ELR (cell line): ENCODE data around the gene GTF2H3.
"Not testable (repeated sequence)": the region's sequence is repeated elsewhere in the genome, so short reads cannot be mapped to it uniquely, and the experiment has no call there.

Source experiments
- DNase-seq: peaks from one replicate; pipeline ENCODE4 v3.0.0-alpha.2; 2015; ENCODE audit warnings: low read depth

GTF2H3 gene

DNA sequence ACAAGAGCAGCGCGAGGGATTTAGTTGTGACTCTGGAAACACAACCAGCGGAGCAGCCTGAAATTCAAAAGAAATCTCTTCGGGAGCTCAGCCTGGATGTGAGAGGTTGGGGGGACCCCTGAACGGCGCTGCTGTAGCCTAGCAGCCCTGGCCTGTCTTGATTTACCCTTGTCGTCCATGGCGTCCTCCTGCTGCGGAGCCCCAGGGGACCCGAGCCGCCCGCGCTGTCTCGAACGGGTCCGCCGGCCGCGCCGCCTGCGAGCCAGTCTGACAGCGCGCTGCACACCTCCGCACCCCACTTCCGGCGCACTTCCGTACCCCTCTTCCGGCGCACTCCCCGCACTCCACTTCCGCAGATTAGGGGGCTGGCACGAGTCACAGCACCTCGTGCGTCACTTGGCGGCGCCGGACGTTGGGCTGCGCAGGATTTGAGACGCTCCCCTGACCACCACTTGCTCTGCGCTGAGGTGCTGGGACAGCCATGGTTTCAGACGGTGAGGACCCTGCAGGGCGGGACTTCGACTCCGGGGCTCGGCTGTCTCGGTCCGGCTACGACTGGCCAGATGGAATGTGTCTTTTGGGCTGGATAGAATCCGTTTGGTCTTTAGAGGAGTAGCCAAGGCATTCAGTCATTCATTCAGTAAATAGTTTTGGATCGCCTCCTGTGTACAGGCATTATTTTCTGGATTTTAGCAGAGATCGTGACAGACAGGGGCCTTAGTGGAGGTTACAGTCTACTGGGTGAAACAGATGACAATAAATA is at the start of gene GTF2H3, which contains the start of gene EIF2B1:
Gene GTF2H3 (plus strand): TSS at position 451 of the 763 bp plus-strand sequence. CDS start 31 bp downstream, at position 482.
Gene EIF2B1 (minus strand): TSS at position 308 of the 763 bp plus-strand sequence. CDS start 129 bp downstream, at position 179.
- DNase-seq, result peak; percentile 98

DNA sequence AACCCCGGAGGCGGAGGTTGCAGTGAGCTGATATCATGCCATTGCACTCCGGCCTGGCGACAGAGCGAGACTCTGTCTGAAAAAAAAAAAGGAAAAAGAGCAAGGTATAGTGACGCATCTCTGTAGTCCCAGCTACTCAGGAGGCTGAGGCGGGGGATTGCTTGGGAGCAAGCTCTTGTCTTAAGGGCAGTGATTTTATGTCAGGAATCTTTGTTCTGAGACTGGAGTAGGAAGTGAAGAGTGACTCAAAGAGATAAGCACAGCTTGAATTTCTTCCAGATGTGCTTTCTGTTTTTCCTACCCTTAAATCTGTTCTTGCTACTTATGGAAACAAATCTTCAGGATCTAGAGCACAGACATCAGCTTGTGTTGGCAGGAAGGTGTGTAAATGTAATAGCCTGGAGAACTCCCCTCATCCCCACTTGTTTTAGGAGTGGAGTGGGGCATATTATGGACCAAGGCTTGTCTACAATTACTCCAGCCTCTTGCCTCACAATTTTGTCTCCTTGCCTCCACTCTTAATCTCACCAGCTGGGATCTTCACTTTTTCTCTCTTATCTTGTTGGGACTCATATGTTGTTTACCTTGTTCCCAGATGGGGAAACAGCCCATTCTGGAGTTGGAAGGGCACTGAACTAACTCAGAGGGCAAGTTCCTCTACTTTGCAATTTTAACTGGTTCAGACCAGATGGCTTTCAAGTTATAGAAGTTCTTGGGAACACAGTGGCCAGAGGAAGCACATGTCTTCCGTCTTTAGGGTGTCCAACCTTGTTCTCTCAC is 41.7 kb upstream of the GTF2H3 start:
- DNase-seq, result no peak

DNA sequence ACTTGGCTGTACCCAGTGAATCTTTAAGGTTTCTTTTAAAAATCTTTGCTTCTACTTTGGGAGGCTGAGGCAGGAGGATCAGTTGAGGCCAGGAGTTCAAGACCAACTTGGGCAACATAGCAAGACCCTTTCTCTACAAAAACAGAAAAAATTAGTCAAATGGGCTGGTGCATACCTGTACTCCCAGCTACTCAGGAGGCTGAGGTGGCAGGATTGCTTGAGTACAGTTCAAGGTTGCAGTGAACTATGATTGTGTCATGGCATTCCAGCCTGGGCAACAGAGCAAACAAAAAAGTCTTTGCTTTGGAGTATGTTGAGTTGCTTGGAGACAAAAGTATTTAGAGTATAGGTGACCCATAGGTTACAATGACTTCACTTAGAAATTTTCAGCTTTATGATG is 37.9 kb upstream of the GTF2H3 start:
- DNase-seq, result no peak

DNA sequence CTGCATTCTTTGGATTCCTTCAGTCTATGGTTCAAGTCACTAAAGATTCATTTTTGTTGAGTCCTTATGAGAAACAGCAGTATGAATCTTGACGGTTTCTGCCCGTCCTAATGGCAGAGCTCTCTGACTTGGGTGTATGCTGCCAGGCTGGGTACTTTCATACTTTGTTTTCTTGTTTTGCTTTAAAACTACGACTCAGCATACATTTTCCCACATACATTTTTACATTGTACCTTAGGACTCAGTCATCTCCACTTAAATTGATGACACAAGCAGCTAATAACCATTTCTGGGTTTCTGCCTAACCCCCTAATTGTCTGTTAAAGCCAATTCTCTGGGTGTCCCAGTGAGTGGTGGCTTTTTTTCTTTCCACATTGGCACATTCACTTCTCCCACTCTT is 36.5 kb upstream of the GTF2H3 start:
- DNase-seq, result no peak

DNA sequence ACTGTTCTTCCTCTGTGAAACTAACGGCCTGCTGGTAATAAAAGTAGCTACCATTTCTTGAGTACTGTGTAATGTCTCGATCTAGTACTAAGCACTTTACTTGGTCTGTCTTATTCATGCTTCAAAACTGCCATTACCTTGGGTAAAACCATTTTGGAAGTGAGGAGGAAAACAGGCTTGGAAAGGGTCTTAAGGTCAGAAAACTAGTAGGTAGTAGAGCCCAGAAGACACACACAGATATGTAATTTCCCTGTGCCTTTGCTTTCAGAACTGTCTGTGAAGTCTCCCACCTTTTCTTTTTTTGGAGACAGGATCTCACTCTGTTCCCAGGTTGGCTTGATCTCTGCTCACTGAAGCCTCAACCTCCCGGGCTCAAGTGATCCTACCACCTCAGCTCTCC is 35.1 kb upstream of the GTF2H3 start:
- no peak for DNase-seq

DNA sequence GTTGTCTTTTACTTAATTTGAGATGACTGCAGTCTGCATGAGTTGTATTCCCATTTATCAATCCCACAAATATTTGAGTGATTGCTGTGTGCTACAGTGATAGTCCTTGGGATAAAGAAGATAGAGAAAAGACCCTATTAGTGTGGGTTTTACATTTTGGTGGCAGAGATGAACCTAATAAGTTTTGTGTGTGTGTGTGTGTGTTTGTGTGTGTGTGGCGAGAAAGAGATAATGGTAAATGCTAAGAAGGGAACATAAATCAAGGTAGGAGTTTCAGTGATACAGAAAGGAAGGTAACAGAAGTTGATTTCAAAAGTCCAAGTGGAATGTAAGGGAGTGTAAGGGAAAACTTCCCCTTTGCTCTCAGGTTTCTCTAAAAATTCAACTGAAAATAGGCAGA is 34.3 kb upstream of the GTF2H3 start:
- DNase-seq, result no peak

DNA sequence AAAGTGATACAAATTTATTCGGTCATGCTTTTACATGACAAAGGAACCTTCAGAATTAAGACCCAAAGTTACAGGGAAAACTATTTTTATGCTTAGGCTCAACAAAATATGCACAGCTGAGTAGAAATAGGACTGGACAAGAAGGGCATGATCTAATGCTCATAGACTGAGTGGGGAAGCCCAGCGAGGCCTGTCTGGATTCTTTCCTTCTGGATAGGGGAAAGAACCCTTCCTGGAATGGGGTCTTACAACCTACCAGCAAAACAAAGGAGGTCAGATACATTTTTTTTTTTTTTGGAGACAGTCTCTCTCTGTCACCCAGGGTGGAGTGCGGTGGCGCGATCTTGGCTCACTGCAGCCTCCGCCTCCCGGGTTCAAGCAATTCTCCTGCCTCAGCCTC is 33.9 kb upstream of the GTF2H3 start:
- no peak for DNase-seq

DNA sequence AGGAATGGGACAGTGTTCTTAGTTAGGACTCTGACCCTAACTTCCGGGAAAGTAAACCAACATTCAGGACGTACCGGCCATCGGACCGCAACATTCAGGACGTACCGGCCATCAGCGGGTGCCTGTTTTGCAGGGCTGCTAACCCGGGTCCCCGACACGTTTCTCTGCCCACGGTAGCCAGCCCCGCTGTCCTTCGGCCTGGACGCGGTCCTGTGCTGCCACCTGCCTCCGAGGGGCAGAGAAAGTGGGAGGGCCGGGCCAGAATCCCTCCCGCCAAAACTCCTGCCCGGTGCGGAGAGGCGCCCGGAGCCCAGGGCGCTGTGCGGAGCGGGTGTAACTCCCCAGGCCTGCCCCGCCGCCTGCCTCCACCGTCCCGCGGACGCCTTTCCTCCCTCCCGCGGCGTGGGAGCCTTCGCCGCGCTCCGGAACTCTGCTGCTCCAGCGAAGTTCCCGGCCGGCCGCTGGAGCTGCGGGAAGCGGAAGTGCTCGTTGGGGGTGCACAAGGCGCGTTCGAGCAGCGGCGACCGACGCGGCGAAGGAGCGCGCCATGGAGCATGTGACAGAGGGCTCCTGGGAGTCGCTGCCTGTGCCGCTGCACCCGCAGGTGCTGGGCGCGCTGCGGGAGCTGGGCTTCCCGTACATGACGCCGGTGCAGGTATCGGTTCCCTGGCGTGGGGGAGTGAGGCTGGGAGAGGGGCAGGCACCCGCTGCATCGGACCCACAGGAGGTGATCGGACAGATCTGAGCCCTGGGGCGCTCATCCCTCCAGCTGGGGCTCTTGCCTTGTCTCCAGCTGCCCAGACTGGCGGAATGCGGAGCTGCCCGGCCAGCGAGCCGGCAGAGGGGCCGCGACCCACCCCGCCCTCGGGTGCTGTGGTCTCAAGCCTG is 31.8 kb upstream of the GTF2H3 start, which contains the start of gene DDX55:
Gene DDX55 (plus strand): TSS at position 498 of the 888 bp plus-strand sequence. CDS start 50 bp downstream, at position 548.
- DNase-seq, result peak; percentile 88

DNA sequence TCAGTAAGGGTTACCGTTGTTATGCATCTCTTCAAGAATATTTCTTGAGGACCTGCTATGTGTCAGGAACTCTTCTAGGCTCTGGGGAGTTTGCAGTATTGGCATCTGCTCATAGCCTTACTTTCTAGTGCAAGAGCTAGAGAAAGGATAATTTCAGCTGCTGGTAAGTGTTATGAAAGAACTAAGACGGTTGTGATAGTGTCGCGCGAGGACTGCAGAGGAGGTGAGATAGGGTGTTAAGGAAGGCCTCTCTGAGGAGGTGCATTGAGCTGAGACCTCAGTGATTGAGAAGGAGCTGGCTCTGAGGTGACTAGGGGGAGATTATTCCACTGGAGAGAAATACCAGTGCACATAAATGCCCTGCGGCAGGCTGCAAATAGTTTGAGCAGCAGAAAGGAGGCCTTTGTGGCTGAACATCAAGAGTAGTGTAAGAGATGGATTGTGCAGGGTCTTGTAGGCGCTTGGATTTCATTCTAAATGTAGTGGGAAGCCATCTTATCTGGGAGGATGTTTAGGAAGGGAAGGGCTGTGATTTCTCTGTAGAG is 30.9 kb upstream of the GTF2H3 start:
- peak; percentile 19 for DNase-seq

DNA sequence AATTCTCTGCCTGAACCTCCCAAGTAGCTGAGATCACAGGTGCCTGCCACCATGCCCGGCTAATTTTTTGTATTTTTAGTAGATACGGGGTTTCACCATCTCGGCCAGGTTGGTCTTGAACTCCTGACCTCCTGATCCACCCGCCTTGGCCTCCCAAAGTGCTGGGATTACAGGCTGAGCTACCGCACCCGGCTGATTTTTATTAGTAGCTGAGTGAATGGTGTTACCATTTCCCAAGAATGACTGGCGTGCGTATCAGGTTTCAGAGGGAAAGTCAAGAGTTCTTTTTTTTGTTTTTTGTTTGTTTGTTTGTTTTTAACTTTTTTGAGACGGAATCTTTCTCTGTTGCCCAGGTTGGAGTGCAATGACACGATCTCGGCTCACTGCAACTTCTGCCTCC is 30.1 kb upstream of the GTF2H3 start:
- not testable (repeated sequence) for DNase-seq

DNA sequence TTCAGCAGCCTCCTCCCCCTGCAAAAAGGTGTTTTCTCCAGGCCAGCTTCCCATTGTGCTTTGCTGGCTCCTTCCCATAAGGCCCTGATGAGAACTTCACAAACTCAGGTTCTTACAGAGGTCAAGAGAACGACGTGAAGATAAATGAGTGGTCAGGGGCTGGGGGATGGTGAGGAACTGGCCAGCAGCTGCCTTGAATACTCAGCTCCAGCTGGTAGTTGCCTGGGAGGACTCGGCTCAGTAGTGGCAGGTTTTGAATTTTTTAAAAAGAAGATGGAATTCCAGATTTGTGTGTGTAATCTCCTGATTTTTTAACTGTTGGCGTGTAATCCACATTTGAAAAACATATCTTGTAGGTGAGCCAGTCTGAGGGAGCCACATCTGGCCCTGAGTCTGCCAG is 25.9 kb upstream of the GTF2H3 start:
- DNase-seq, result no peak

DNA sequence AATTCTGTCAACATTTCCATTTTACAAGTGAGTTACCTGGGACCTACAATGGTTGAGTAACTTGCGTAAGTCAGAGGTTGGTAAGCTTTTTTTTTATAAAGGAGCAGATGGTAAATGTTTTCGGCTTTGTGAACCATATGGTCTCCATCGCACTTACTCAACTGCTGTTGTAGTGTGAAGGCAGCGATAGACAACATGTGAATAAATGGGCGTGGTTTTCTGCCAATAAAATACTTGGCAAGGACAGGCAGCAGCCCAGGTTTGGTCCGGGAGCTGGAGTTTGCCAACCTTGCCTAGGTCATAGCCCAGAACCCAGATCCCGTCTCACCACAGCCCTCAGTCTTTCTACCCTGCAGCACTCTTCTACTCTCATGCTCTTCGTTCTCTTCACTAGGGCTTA is 25.4 kb upstream of the GTF2H3 start:
- DNase-seq, result no peak

DNA sequence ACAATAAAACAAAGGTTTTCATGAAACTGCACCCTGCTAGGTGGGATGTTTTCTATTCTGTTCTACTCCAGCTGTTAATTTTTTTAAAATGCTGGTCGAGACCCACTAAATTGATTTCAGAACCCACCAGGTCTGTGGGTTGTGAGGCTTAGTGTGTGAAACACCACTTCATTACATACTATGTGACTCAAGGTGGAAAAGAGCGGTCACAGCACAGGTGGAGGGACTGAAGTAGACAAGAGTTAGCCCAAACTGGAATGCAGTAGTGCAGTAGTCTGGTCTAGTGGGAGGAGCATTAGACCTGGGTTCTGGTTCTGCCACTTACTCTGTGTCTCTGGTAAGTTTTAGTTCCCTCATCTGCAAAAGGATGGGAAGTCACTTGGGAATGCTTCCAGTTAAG is 19.5 kb upstream of the GTF2H3 start:
- DNase-seq, result no peak

DNA sequence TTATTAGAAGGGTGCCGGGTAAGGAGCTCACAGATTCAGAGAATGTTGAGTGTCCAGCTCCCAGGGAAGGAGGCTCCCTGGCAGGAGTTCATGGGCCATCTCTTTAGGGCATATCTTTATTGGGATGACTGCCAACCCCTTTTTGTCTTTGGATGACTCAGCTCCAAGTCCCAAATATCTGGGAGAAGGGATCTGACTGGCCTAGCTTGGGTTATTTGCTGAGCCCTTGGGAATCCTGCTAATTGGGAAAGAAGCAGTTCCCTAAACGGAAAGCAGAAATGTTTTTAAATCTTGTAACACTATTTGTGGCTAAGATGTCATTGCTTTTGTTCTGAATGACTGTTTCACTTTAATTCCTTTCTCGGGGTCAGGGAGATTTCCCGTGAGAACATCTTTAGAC is 19.1 kb upstream of the GTF2H3 start:
- peak; percentile 58 for DNase-seq

DNA sequence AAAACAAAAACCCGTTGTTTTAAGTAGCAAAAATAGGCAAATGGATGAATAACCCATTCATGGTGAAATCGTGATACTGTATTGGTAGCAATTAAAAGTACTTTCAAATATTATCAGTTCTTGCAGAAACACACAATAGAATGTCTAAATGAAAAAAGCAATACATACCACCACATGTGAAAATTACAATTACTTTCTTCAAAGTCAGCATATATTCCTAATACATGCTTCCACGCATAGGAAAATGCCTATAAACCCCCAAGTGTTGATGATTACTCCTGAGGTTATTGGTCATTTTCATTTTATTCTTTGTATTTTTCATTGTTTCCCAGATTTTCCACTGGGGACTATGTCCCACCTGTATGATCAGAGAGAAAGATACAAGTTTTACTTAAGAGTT is 16.5 kb upstream of the GTF2H3 start:
- no peak for DNase-seq

DNA sequence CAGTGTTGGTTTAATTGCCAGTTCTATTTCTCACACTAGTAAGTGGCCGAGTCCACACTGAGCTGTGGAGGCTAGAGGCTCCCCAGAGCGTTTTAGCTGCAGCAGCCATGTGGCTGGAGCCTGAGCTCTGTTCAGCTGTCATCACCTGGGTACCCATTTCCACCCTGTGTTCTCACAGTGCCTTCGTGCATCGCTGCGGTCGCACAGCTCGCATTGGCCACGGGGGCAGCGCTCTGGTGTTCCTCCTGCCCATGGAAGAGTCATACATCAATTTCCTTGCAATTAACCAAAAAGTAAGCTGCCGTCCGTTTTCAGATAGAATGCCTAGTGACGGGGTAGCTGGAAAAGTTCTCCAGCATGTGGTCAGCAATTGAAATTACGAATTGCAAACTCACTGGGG is 16.0 kb upstream of the GTF2H3 start:
- no peak for DNase-seq

DNA sequence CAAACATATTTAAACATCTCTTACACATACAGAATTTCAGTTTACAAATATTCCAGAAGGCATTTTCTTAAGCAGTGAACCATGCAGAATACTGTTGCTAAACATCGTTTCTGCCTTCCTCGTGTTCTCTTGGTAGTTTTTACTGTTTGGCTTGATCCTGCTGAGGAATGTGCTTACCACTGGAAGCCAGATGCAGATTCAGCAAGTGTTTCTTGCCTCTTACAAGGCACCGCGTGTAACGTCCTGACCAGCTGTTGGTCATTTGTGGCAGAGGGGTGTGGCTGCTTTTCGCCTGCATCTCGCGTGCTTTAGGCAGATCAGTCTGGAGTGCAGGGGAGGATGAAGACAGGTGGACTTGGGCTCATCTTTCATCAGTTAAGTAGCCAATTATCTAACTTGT is 12.5 kb upstream of the GTF2H3 start:
- no peak for DNase-seq

DNA sequence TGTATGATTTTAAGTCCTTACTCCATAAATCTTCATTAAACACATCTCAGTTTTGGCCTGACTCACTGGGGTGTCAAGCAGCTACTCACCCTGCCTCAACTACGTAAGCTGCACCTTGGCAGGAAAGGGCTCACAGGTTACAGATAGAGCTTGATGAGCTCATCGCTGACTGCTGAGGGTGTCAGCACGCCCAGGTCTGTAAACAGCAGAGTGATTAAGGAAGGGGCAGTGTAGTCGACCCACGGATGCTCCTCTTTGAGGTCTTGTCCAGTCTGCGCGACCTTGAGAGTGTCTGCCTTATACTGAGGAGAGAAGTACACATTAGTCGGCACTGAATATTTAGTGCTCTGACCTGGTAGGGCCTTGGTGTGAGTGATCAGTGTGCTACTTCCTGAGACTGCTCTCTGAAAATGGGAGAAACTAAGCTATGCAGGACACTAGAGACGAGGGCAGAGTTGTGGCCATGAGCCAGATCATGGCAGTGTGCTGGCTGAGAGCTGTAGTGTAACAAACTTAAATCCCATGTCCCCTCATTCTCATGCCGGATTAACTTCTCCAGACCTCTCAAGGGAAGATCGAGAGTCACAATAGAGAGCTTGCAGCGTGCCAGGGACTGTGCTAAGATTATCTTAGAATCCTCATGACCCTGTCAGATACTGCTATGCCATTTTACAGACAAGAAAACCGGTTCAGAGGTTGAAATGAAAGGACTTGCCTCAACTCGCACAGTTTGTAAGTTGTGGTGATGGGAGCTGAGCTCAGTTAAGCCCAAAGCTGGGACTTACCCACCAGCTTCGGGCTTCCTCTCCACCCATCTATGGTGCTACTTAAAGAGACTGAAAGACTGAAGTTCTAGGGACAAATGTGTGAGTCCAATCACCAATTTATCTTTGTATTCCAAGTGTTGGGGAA is 11.8 kb upstream of the GTF2H3 start:
- DNase-seq, result peak; percentile 50

DNA sequence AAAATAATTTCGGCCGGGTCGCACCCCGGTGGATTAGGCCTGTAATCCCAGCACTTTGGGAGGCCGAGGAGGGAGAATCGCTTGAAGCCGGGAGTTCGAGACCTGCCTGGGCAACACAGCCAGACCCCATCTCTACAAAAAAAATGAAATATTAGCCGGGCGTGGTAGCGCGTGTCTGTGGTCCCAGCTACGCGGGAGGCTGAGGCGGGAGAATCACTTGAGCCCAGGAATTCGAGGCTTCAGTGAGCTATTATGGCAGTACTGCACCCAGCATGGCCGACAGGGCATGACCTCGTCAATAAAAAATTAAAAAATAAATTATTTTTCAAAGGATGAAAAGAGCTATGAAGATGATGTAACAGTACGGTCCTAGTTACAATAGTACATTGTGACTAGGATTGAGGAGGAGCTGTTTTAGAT is 523 bp downstream of the GTF2H3 start:
- DNase-seq, result peak; percentile 26

DNA sequence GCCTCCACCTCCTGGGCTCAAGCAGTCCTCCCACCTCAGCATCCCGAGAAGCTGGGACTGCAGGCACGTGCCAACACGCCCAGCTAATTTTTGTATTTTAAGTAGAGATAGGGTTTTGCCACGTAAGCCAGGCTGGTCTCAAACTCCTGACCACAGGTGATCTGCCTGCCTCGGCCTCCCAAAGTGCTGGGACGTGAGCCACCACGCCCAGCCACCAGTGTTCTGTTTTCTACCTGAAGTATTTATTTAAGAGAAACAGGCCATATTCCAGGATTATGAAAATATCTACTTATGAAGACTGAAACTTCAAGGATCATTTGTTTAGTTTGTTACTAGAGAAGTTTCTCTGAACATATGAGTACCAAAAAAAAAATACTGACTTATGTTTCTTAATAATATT is 10.3 kb downstream of the GTF2H3 start:
- no peak for DNase-seq

DNA sequence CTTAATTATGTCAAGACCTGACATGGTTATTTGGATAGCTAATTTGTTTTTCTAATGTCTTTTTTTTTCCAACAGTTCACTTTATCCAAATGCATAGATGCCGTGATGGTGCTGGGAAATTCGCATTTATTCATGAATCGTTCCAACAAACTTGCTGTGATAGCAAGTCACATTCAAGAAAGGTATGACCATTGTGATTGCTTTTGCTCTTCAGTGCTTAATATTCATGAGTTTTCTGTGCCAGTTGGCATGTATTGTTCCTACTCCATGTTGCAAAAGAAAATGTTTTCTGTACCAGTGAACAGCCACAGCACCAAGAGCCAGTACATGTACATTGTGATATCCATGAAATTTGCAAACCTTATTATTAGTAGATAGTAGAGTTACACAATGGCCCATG is 11.8 kb downstream of the GTF2H3 start:
- no peak for DNase-seq
